Activated CD8-positive, alpha-beta T cell treated with anti-CD3 and anti-CD28 coated beads for 36 hours (primary cell): ENCODE measurements around the gene MARCHF6. TPM values are rescaled to one million over a fixed set of nuclear protein-coding genes. Genes with fewer than 3 reads are reported as not detected.

Experiments
- ATAC-seq: fragments of 200-7000 bp; cut with Tn5 transposase; one replicate; pipeline ENCODE4 v1.10.0; 2021; ENCODE audit warnings: mild to moderate bottlenecking, moderate library complexity
- CTCF ChIA-PET: fragments of 350-600 bp; sonication (Branson Sonifier 250); formaldehyde crosslinking; loops from one replicate; lab custom pipeline; 2021; ENCODE audit warnings: antibody characterized with exemption; lab: Charles Lee
- POLR2A ChIA-PET: fragments of 350-600 bp; sonication (Branson Sonifier 250); formaldehyde crosslinking; loops from one replicate; lab custom pipeline; 2021; ENCODE audit warnings: antibody characterized with exemption; lab: Charles Lee
- DNase-seq: peaks from one replicate; pipeline ENCODE4 v3.0.0-alpha.2; 2020
- H3K27ac Mint-ChIP-seq: one replicate; pipeline ENCODE4 v1.8.0; 2021; ENCODE audit warnings: mild to moderate bottlenecking, mixed read lengths
- H3K27me3 Mint-ChIP-seq: one replicate; pipeline ENCODE4 v1.8.0; 2021; ENCODE audit warnings: mixed read lengths
- H3K36me3 Mint-ChIP-seq: one replicate; pipeline ENCODE4 v1.8.0; 2021; ENCODE audit warnings: low read depth, mixed read lengths
- H3K4me1 Mint-ChIP-seq: one replicate; pipeline ENCODE4 v1.8.0; 2021; ENCODE audit warnings: low read depth, mixed read lengths
- H3K4me3 Mint-ChIP-seq: one replicate; pipeline ENCODE4 v1.8.0; 2021; ENCODE audit warnings: mild to moderate bottlenecking, moderate library complexity, mixed read lengths
- H3K9me3 Mint-ChIP-seq: one replicate; pipeline ENCODE4 v1.8.0; 2021; ENCODE audit warnings: mixed read lengths
- CTCF ChIP-seq: fragments of 200-600 bp; IDR thresholded peaks from one replicate; pipeline ENCODE4 v1.8.0; 2022; ENCODE audit warnings: antibody characterized with exemption, mild to moderate bottlenecking
- intact Hi-C: fragments of 100-400 bp; cut with micrococcal nuclease; formaldehyde crosslinking; loops from one replicate; pipeline ENCODE4 v1.10.0; 2022
- total RNA-seq, 2 experiments: library from RNA; stranded (reverse); gene quantifications; one replicate each; pipeline ENCODE4 v1.2.3, GENCODE V29; 2021

MARCHF6 gene
- total RNA-seq, 2 experiments from 2014 or later, result 92.8 to 95.6 TPM

DNA sequence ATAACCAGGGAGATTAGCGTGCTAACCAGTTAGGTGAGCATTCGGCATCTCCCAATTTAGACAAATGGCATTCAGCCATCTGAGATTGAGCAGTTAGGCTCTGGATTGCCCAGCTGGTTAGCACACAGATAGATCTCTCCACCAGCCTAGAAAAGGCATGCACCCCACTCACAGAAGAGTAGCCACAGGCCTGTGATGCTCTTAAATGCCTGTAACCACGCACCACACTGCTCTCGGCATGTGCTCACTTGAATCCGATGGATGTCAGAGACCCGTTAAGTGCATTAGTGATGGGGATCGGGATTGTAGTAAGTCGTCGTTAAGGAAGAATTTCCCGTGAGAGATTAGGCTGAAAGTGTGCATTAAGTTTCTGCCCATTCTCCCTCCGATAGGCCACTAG is 23.0 kb downstream of the MARCHF6 start:
- no peaks in the 10 kb centered on the region for H3K27me3 Mint-ChIP-seq
- no peak overlapping the region for H3K4me3 Mint-ChIP-seq
- H3K36me3 Mint-ChIP-seq, result peaks cover 42% of the 10 kb centered on the region
- DNase-seq, result no peak
- intact Hi-C loops, result no loop called here
- POLR2A ChIA-PET, result interaction anchor here (2.5 kb wide), 1 partner anchor 22 kb away, joined by 9 read pairs; the partner anchor contains the start of gene MARCHF6
- H3K4me1 Mint-ChIP-seq, result peaks cover 56% of the 10 kb centered on the region
- H3K9me3 Mint-ChIP-seq, result no peaks in the 10 kb centered on the region
- CTCF ChIA-PET, result no interaction called here
- peak; percentile 20 for ATAC-seq
- no peak for TF ChIP-seq CTCF
- H3K27ac Mint-ChIP-seq, result no peak overlapping the region

DNA sequence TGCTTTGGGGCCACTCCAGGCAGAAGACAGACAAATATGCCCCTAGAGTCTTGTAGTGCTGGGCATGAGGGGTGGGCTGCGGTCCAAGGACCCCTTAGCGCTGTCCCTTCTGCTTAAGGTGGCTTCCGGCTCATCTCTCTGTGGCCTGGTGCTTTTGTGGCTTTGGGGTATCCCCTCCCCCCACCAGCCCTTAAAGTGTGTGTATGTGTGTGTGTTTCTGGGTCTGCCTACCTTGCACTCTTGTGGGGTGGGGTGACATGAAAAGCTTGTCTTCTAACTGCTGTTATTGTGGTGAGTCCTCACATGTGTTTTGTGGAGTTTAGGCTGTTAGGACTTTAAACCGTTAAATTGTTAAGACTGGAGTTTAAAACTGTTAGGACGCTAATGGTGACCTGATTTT is 23.6 kb downstream of the MARCHF6 start:
- TF ChIP-seq CTCF, result no peak
- no peaks in the 10 kb centered on the region for H3K9me3 Mint-ChIP-seq
- ATAC-seq (peak; percentile 72), DNase-seq (peak; percentile 52)
- H3K27ac Mint-ChIP-seq, result peak overlapping the region; percentile 53
- intact Hi-C loops, result no loop called here
- peaks cover 53% of the 10 kb centered on the region for H3K4me1 Mint-ChIP-seq
- H3K36me3 Mint-ChIP-seq, result peaks cover 46% of the 10 kb centered on the region
- ChIA-PET POLR2A (interaction anchor here (2.5 kb wide), 1 partner anchor 23 kb away, joined by 9 read pairs; the partner anchor contains the start of gene MARCHF6), CTCF (interaction anchor here (0.8 to 1.8 kb wide), 4 partner anchors 10 to 93 kb away, joined by 3 to 7 read pairs (median 4); no protein-coding TSS in a partner anchor)
- H3K4me3 Mint-ChIP-seq, result no peak overlapping the region
- no peaks in the 10 kb centered on the region for H3K27me3 Mint-ChIP-seq

GRCh38 chr5:10381803-10382202 is 28.3 kb downstream of the MARCHF6 start:
- no peak overlapping the region for H3K4me3 Mint-ChIP-seq
- H3K27me3 Mint-ChIP-seq, result no peaks in the 10 kb centered on the region
- peaks cover 38% of the 10 kb centered on the region for H3K36me3 Mint-ChIP-seq
- intact Hi-C loops, result no loop called here
- ATAC-seq (no peak), DNase-seq (no peak)
- TF ChIP-seq CTCF, result no peak
- peaks cover 13% of the 10 kb centered on the region for H3K4me1 Mint-ChIP-seq
- no peaks in the 10 kb centered on the region for H3K9me3 Mint-ChIP-seq
- no peak overlapping the region for H3K27ac Mint-ChIP-seq
- CTCF ChIA-PET, result interaction anchor here (1.4 kb wide), 1 partner anchor 17 kb away, joined by 4 read pairs; no protein-coding TSS in a partner anchor
- POLR2A ChIA-PET, result no interaction called here

- no peaks in the 10 kb centered on the region for H3K4me1 Mint-ChIP-seq
- no peak overlapping the region for H3K4me3 Mint-ChIP-seq
- no peak for DNase-seq
- CTCF ChIA-PET, result interaction anchor here (1.4 to 2.2 kb wide), 3 partner anchors 39 to 101 kb away, joined by 4 to 7 read pairs (median 5); no protein-coding TSS in a partner anchor
- ATAC-seq, result no peak
- no peak for TF ChIP-seq CTCF
- peaks cover 26% of the 10 kb centered on the region for H3K36me3 Mint-ChIP-seq
- no peaks in the 10 kb centered on the region for H3K27me3 Mint-ChIP-seq
- no peak overlapping the region for H3K27ac Mint-ChIP-seq
- intact Hi-C loops, result no loop called here
- H3K9me3 Mint-ChIP-seq, result no peaks in the 10 kb centered on the region
- POLR2A ChIA-PET, result interaction anchor here (0.7 kb wide), 1 partner anchor 123 kb away, joined by 3 read pairs; no protein-coding TSS in a partner anchor
Observed at GRCh38 chr5:10384483-10384882, 31.0 kb downstream of the MARCHF6 start.

GRCh38 chr5:10387690-10388089 is 34.2 kb downstream of the MARCHF6 start:
- no peak for TF ChIP-seq CTCF
- no peaks in the 10 kb centered on the region for H3K4me1 Mint-ChIP-seq
- H3K27ac Mint-ChIP-seq, result no peak overlapping the region

More at GRCh38 chr5:10387690-10388089, 34.2 kb downstream of the MARCHF6 start:
- Mint-ChIP-seq H3K4me3 (no peak overlapping the region), H3K9me3 (no peaks in the 10 kb centered on the region), H3K27me3 (no peaks in the 10 kb centered on the region), H3K36me3 (peaks cover 36% of the 10 kb centered on the region)
- POLR2A ChIA-PET, result interaction anchor here (0.7 kb wide), 1 partner anchor 138 kb away, joined by 3 read pairs; the partner anchor contains the start of gene ATPSCKMT
- CTCF ChIA-PET, result interaction anchor here (1.5 to 1.9 kb wide), 2 partner anchors 23 to 104 kb away, joined by 4 to 6 read pairs; no protein-coding TSS in a partner anchor
- intact Hi-C loops, result no loop called here
- DNase-seq (no peak), ATAC-seq (no peak)
